ENCODE data around the gene DNM1.

GRCh38 chr9:128224877-128225276, 21.7 kb downstream of the DNM1 start:
- TF ChIP-seq POLR2A (IDR thresholded peaks at IDR 0.05; ENCODE audit: low read length), result no peak
- TF ChIP-seq GATA1 (IDR thresholded peaks at IDR 0.05; ENCODE audit: low read depth, low read length), result no peak

Measured in erythroblast (primary cell).